Measurements from ENCODE around the gene SPSB2. TPM values are rescaled to one million over a fixed set of nuclear protein-coding genes. Genes with fewer than 3 reads are reported as not detected.

The SPSB2 gene
- total and polyA plus RNA-seq, 9 of the 15 experiments (the other 6 are each of a cell fraction or from before 2014, with no cell fraction given): 0.10 to 10.6 (median 1.9) TPM

DNA sequence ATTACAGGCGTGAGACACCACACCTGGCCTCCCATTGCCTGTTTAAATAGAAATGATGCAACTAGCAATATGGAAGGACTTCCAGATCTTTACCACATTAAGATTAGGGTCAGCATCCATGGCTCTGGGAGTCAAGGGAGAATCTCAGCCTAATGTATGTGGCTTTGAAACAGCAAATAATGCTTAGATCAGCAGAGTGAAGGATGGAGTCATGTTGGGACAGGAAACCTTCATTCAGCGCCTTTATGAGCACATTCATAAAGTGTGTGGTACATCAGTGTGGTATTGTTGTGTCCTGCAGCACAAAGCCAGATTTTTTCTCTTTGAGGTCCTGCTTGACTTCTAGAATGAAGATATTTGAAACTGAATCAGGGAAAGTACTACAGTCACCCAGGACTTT, 15.3 kb upstream of the SPSB2 start (continued):
- no peak for TF ChIP-seq TFAM (CRISPR knock-in tag; conservative IDR thresholded peaks at IDR 0.05)

DNA sequence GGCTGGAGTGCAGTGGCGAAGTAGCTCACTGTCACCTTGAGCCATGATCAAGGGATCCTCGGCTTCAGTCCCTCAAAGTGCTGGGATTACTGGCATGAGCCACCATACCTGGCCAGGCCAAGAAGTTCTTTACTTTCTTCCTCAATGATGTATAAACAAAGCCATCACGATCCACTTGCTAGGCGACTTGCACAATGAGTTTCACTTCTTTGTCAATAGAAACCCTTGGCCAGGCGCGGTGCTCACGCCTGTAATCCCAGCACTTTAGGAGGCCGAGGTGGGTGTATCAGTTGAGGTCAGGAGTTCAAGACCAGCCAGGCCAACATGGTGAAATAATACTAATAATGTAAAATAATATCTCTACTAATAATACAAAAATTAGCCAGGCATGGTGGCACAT, 14.4 kb upstream of the SPSB2 start:
- no peak for ATAC-seq
- intact Hi-C loops (cut with micrococcal nuclease): no loop called here
- CTCF ChIA-PET (ENCODE audit: low intra/inter-chr PET ratio): no interaction called here
- TF ChIP-seq HSF4 (CRISPR knock-in tag; IDR thresholded peaks at IDR 0.05; ENCODE audit: borderline replicate concordance) (no peak), BRD9 (IDR thresholded peaks at IDR 0.05; ENCODE audit: low read depth, partially characterized antibody) (no peak), PHTF2 (CRISPR knock-in tag; IDR thresholded peaks at IDR 0.05) (no peak), ZFP30 (CRISPR knock-in tag; IDR thresholded peaks at IDR 0.05; ENCODE audit: borderline replicate concordance) (no peak), ARNT (IDR thresholded peaks at IDR 0.05) (no peak), ZNF224 (CRISPR knock-in tag; IDR thresholded peaks at IDR 0.05) (no peak), C11orf30 (IDR thresholded peaks at IDR 0.05; ENCODE audit: low read depth) (no peak), CC2D1A (IDR thresholded peaks at IDR 0.05) (no peak), NUFIP1 (IDR thresholded peaks at IDR 0.05; ENCODE audit: partially characterized antibody) (no peak), CSDE1 (IDR thresholded peaks at IDR 0.05) (no peak), HNRNPK (IDR thresholded peaks at IDR 0.05; ENCODE audit: low read depth, low read length, poor library complexity, severe bottlenecking) (no peak)
- TF ChIP-seq, protein P1, sequence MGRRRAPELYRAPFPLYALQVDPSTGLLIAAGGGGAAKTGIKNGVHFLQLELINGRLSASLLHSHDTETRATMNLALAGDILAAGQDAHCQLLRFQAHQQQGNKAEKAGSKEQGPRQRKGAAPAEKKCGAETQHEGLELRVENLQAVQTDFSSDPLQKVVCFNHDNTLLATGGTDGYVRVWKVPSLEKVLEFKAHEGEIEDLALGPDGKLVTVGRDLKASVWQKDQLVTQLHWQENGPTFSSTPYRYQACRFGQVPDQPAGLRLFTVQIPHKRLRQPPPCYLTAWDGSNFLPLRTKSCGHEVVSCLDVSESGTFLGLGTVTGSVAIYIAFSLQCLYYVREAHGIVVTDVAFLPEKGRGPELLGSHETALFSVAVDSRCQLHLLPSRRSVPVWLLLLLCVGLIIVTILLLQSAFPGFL (CRISPR knock-in tag; IDR thresholded peaks at IDR 0.05): no peak
- TF ChIP-seq, protein P2, sequence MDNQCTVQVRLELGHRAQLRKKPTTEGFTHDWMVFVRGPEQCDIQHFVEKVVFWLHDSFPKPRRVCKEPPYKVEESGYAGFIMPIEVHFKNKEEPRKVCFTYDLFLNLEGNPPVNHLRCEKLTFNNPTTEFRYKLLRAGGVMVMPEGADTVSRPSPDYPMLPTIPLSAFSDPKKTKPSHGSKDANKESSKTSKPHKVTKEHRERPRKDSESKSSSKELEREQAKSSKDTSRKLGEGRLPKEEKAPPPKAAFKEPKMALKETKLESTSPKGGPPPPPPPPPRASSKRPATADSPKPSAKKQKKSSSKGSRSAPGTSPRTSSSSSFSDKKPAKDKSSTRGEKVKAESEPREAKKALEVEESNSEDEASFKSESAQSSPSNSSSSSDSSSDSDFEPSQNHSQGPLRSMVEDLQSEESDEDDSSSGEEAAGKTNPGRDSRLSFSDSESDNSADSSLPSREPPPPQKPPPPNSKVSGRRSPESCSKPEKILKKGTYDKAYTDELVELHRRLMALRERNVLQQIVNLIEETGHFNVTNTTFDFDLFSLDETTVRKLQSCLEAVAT (IDR thresholded peaks at IDR 0.05): no peak
- TF ChIP-seq, protein P3, sequence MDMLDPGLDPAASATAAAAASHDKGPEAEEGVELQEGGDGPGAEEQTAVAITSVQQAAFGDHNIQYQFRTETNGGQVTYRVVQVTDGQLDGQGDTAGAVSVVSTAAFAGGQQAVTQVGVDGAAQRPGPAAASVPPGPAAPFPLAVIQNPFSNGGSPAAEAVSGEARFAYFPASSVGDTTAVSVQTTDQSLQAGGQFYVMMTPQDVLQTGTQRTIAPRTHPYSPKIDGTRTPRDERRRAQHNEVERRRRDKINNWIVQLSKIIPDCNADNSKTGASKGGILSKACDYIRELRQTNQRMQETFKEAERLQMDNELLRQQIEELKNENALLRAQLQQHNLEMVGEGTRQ (CRISPR knock-in tag; IDR thresholded peaks at IDR 0.05): no peak
- TF ChIP-seq, protein P4, sequence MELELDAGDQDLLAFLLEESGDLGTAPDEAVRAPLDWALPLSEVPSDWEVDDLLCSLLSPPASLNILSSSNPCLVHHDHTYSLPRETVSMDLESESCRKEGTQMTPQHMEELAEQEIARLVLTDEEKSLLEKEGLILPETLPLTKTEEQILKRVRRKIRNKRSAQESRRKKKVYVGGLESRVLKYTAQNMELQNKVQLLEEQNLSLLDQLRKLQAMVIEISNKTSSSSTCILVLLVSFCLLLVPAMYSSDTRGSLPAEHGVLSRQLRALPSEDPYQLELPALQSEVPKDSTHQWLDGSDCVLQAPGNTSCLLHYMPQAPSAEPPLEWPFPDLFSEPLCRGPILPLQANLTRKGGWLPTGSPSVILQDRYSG (tag; conservative IDR thresholded peaks at IDR 0.05; ENCODE audit: low read depth): no peak
- TF ChIP-seq, protein P5, sequence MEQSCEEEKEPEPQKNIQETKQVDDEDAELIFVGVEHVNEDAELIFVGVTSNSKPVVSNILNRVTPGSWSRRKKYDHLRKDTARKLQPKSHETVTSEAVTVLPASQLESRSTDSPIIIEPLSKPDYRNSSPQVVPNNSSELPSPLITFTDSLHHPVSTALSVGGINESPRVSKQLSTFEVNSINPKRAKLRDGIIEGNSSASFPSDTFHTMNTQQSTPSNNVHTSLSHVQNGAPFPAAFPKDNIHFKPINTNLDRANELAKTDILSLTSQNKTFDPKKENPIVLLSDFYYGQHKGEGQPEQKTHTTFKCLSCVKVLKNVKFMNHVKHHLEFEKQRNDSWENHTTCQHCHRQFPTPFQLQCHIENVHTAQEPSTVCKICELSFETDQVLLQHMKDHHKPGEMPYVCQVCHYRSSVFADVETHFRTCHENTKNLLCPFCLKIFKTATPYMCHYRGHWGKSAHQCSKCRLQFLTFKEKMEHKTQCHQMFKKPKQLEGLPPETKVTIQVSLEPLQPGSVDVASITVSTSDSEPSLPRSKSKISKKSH (CRISPR knock-in tag; IDR thresholded peaks at IDR 0.05): no peak

More for the DNA sequence above, 14.4 kb upstream of the SPSB2 start:
- no peak overlapping the region for H3K4me2 ChIP-seq (ENCODE audit: insufficient read depth, low read length)
- POLR2A ChIA-PET: interaction anchor here (1.0 to 1.4 kb wide), 2 partner anchors 14 to 36 kb away, joined by 3 to 5 read pairs; partner anchors contain the start of genes SPSB2 and USP5
- H3K9me1 ChIP-seq (ENCODE audit: control insufficient read depth, insufficient read depth, low read length): no peaks in the 10 kb centered on the region
- H3K27me3 ChIP-seq (ENCODE audit: control insufficient read depth in 2 of 2, insufficient read depth in 2 of 2, low read length in 2 of 2): no peaks in the 10 kb centered on the region
- no peak overlapping the region for H3K4me3 ChIP-seq
- no peaks in the 10 kb centered on the region for H4K20me1 ChIP-seq (replicated peaks; ENCODE audit: control insufficient read depth, insufficient read depth, low read length)
- 0 out of 3 replicates have a peak, but pooled peaks cover 2% of the 10 kb centered on the region for H3K79me2 ChIP-seq (ENCODE audit: control insufficient read depth, insufficient read depth, low read length)
- DNase-seq (ENCODE audit: extremely low read depth in 1 of 4, low spot score in 3 of 4): no peak
- H3K36me3 ChIP-seq (ENCODE audit: control insufficient read depth, insufficient read depth, low read length): peaks cover 14% of the 10 kb centered on the region; the same call in 1 of the 3 replicates
- no peak overlapping the region for H3K9ac ChIP-seq (ENCODE audit: insufficient read depth in 1 of 2, low read depth in 2 of 2, low read length in 2 of 2)
- no TSS peak for BruUV-seq (replicated peaks)
- H3K9me3 ChIP-seq (replicated peaks; ENCODE audit: control insufficient read depth, insufficient read depth, low read depth, low read length): no peaks in the 10 kb centered on the region
- H2AFZ ChIP-seq (ENCODE audit: low read depth, low read length): 0 out of 2 replicates have a peak overlapping the region, but pooled peaks have one; percentile 39
- H3K27ac ChIP-seq (ENCODE audit: extremely low read depth, low read depth, low read length): no peak overlapping the region
- in situ Hi-C loops (cut with MboI): no loop called here
- no peak for FAIRE-seq
- 74% methylated on average over 8 of the region's 8 CpGs for WGBS (ENCODE audit: insufficient coverage, low coverage, missing lambda C conversion rate)
- H3K4me1 ChIP-seq (replicated peaks in 1 of 2; ENCODE audit: control insufficient read depth in 2 of 2, insufficient read depth in 2 of 2, low read length in 2 of 2): peaks cover 12 to 23% of the 10 kb centered on the region in 2 experiments; a peak in 4 of 5 replicates

All from K562 (cell line).